ENCODE measurements around the gene CYTH3.
A peak's percentile ranks its signal among the peaks of the same experiment; 100 is the strongest.

The CYTH3 gene

GRCh38 chr7:6273380-6273837 is 985 bp upstream of the CYTH3 start:
- no peak overlapping the region for H3K4me3 ChIP-seq (ENCODE audit: low read depth, low read length)
- DNase-seq (ENCODE audit: low read depth), result no peak
- TF ChIP-seq CTCF (conservative IDR thresholded peaks at IDR 0.05; ENCODE audit: low read depth, low read length), result no peak

- no peak for DNase-seq (ENCODE audit: low read depth)
- no peak for TF ChIP-seq CTCF (conservative IDR thresholded peaks at IDR 0.05; ENCODE audit: low read depth, low read length)
- peak overlapping the region; percentile 70 for H3K4me3 ChIP-seq (ENCODE audit: low read depth, low read length)
These were observed 557 bp downstream of the CYTH3 start for GRCh38 chr7:6271694-6272440.

- peak; percentile 59 for TF ChIP-seq CTCF (conservative IDR thresholded peaks at IDR 0.05; ENCODE audit: low read depth, low read length)
- DNase-seq (ENCODE audit: low read depth), result peak; percentile 52
- peak overlapping the region; percentile 70 for H3K4me3 ChIP-seq (ENCODE audit: low read depth, low read length)
These were observed 1.3 kb downstream of the CYTH3 start for GRCh38 chr7:6271060-6271658.

- TF ChIP-seq CTCF (conservative IDR thresholded peaks at IDR 0.05; ENCODE audit: low read depth, low read length), result no peak
- H3K4me3 ChIP-seq (ENCODE audit: low read depth, low read length), result no peak overlapping the region
- no peak for DNase-seq (ENCODE audit: low read depth)
These were observed 2.9 kb downstream of the CYTH3 start for GRCh38 chr7:6269527-6269926.

- no peak overlapping the region for H3K4me3 ChIP-seq (ENCODE audit: low read depth, low read length)
- TF ChIP-seq CTCF (conservative IDR thresholded peaks at IDR 0.05; ENCODE audit: low read depth, low read length), result no peak
- DNase-seq (ENCODE audit: low read depth), result no peak
These were observed 3.5 kb downstream of the CYTH3 start for GRCh38 chr7:6268907-6269306.

- TF ChIP-seq CTCF (conservative IDR thresholded peaks at IDR 0.05; ENCODE audit: low read depth, low read length), result no peak
- no peak for DNase-seq (ENCODE audit: low read depth)
- no peak overlapping the region for H3K4me3 ChIP-seq (ENCODE audit: low read depth, low read length)
These were observed 4.2 kb downstream of the CYTH3 start for GRCh38 chr7:6268023-6268900.
